PC-3 (cell line): ENCODE results near the gene TOMM34.

Experiments
- EZH2 ChIP-seq: fragments of 300-600 bp; sonication (generic); IDR thresholded peaks from one replicate; pipeline ENCODE4 v1.6.1; 2017; ENCODE audit warnings: antibody characterized with exemption, mild to moderate bottlenecking, low read length; ENCODE audit not compliant: unreplicated experiment
- TF ChIP-seq, protein P1 (sequence below): fragments of 300-600 bp; sonication (generic); conservative IDR thresholded peaks from 2 replicates; pipeline ENCODE4 v1.5.1; 2017; ENCODE audit warnings: antibody characterized with exemption, low read depth, mild to moderate bottlenecking, low read length

DNA sequence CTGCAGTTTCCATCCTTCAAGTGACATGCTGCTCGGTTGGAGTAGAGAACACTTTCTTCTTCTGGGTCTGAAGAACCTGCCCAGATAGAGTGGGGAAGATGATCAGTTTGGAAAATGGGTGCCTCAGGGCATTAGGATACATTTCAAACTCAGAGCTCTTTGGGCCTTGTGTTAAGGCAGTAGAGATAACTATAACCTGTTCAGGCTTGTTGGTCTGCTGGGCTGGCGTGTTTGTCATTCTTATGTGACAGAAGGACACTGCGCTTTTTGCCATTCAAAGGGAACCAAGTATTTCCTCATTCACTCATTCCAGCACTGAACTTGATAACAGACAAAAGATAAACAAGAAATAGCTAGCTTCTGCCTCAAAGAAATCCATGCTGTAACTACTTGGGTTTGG, 3.8 kb downstream of the TOMM34 start:
- TF ChIP-seq EZH2 = no peak
- TF ChIP-seq, protein P1, sequence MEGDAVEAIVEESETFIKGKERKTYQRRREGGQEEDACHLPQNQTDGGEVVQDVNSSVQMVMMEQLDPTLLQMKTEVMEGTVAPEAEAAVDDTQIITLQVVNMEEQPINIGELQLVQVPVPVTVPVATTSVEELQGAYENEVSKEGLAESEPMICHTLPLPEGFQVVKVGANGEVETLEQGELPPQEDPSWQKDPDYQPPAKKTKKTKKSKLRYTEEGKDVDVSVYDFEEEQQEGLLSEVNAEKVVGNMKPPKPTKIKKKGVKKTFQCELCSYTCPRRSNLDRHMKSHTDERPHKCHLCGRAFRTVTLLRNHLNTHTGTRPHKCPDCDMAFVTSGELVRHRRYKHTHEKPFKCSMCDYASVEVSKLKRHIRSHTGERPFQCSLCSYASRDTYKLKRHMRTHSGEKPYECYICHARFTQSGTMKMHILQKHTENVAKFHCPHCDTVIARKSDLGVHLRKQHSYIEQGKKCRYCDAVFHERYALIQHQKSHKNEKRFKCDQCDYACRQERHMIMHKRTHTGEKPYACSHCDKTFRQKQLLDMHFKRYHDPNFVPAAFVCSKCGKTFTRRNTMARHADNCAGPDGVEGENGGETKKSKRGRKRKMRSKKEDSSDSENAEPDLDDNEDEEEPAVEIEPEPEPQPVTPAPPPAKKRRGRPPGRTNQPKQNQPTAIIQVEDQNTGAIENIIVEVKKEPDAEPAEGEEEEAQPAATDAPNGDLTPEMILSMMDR = no peak
